GM19397 (cell line): ENCODE results near the gene ZBED4.
A peak's percentile ranks its signal among the peaks of the same experiment; 100 is the strongest.

ENCODE experiments used
- ATAC-seq: cut with Tn5 transposase; IDR thresholded peaks from one replicate; pipeline ENCODE4 v1.9.1; 2021; ENCODE audit warnings: mild to moderate bottlenecking, moderate library complexity; ENCODE audit not compliant: unreplicated experiment

ZBED4 gene

DNA sequence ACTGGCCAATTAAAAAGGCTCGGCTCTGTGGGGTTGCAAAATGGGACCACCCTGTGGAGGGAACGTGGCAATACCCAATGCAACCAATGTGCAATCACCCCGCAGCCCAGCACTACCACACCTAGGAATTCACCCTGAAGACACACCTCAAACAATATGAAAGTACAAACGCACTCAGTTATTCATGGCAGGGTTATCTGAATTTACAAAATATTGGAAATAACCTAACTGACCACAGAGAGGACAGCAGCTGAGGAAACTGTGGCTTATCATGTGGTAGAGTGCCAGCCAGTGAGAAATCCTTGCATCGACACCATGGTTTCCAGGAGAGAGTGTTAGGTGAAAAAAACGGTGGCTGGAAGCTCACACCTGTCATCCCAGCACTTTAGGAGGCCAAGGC is 45.9 kb downstream of the ZBED4 start:
- ATAC-seq, result no peak

GRCh38 chr22:49900441-49901230 is 47.0 kb downstream of the ZBED4 start:
- no peak for ATAC-seq

DNA sequence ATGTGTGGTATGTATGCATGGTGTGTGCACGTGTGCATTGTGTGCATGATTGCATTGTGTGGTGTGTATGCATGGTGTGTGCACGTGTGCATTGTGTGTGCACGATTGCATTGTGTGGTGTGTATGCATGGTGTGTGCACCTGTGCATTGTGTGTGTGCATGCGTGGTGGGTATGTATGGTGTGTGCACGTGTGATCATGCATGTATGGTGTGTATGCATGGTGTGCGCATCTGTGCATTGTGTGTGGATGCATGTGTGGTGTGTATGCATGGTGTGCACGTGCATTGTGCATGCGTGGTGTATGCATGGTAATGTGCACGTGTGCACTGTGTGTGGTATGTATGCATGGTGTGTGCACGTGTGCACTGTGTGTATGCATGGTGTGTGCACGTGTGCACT is 47.8 kb downstream of the ZBED4 start:
- ATAC-seq, result no peak

DNA sequence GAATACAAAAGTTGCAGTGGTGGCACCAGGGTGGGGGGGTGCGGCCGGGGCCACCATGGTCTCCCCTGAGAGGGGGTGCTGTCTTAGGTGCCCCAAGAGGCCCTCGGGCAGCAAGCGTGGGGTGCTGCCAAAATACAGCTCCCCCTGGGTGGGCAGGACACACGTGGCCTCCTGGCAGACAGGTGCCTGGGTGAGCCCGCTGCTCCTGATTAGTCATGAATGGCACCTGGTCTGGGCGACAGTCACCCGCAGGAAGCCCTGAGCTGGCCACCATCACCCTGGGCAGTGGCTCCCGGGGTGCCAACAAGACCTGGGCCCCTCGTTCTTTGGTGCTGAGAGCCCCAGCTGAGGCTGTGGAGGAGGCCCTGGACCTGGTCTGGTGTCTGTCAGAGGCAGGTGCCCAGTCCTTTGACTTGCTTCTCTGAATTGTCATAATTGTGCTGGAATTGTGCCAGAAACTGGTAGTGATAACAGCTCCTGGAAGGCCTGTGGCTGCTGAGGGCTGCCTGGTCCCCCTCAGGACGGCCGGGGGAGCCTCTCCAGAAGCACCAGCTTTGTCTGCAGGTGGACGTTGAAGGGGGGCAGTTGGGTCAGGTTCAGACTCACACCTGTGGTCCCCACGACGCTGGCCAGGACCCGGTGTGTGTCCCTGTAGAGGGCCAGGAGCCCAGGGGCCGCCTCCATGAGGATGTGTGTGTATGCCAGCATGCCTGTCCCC is 49.8 kb downstream of the ZBED4 start:
- no peak for ATAC-seq

DNA sequence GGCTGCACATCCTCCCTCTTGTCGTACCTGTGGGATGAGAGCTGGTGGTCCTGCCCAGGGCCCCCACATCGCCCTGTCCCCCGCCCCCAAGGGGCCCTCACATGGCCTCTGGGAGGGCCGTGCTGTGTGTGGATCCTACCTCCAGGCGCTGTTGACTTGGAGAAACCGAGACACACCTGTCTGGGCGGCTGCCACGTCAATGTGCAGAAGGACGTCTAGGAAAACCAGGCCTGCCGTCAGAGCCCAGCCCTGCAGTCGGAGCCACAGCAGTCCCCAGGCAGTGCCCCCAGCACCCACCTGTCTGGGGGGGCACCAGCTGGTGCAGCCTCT is 50.4 kb downstream of the ZBED4 start:
- no peak for ATAC-seq

GRCh38 chr22:49905465-49905864 is 51.8 kb downstream of the ZBED4 start:
- no peak for ATAC-seq

DNA sequence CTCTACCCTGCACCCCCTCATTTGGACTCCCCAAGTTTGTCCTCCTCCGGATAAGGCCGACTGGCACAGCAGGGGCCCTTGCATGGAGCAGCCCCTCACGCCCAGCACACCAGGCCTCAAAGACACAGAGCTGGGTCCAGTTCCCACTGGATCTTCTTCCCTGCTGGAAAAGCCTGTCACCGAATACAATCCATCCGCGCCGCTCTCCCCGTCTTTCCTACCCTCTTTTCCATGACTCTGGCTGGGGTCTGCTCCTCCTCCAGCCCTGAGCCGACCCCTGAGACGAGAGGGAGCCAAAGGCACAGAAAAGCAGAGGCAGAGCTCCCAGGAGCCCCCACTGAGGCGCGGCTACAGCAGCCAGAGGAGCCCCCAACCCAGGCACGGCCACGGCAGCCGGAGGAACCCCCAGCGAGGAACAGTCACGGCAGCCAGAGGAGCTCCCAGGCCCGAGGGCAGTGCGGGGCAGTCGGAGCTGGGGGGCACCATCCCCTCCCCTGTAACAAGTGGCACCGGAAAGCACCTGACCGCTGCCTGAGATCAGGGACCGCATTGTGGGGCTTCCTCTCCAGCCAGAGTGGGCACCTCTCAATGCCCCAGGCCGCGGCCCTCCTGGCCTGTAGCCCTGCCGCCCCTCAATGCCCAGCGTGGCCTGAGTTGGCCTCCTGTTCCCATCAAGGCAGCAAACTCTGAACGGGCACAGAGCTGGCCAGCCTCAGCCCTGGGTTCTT is 52.6 kb downstream of the ZBED4 start:
- ATAC-seq, result no peak

- no peak for ATAC-seq
Measured at GRCh38 chr22:49906799-49907290, 53.2 kb downstream of the ZBED4 start.

GRCh38 chr22:49907807-49908206 is 54.2 kb downstream of the ZBED4 start:
- no peak for ATAC-seq

- no peak for ATAC-seq
Measured at GRCh38 chr22:49909476-49910205, 56.0 kb downstream of the ZBED4 start.

- ATAC-seq, result no peak
Measured at GRCh38 chr22:49910229-49911155, 56.8 kb downstream of the ZBED4 start.

- ATAC-seq, result no peak
Measured at GRCh38 chr22:49911881-49912625, 58.4 kb downstream of the ZBED4 start.

- no peak for ATAC-seq
Measured at GRCh38 chr22:49913026-49913425, 59.4 kb downstream of the ZBED4 start.

DNA sequence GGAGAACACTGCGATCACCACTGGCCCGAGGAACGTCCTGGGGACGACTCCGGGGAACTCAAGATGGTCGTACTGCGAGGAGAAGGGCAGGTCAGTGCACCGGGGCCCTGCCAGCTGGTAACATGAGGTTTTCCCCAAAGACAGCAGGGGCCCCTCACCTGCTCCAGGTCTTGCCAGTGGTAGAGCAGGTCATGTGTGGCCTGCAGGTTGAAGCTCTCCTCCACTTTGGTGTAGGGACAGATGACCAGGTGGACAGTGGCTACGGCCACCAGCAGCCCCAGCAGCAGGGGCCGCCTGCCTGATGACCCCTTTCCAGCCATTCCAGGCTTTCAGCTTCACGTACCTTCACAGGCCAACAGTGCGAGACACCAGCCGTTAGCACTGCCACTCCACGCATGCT is 59.8 kb downstream of the ZBED4 start:
- no peak for ATAC-seq

DNA sequence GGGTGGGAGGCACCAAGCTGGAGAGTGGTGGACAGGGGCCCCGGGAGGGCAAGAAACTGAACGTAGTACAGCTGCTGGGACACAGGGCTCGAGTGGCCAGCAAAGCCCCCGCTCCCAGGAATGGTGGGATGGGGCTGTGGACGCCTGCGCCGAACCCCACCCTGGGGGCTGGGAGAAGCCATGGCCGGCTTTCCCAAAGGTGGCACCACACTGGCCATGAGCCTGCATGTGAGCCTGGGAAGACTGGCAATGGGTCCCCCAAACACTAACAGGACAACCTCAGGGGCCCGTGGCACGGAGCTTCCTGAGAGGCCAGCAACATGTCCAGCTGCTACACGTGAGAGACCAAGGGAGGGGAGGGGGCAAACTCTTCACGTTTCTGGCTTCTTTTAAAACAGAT is 60.6 kb downstream of the ZBED4 start:
- ATAC-seq, result no peak

GRCh38 chr22:49915610-49916009 is 62.0 kb downstream of the ZBED4 start:
- no peak for ATAC-seq

DNA sequence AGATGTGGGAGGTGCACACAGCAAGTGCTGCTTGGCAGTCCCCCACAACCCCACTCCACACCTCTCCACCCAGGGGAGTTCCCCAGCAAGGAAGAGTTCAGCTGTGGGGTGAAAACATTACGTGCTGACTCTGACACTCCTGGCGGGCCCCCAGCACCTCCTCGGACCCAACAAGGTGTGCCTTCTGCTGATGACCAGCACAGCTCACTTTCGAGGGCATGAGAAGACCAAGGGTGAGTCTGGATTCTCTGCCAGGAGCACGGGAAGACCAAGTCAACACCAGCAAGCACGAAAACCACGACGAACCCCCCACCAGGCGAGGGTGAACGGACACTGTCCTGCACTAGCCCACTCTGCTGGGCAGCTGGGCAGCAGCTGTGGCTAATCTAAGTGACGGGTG is 63.2 kb downstream of the ZBED4 start:
- no peak for ATAC-seq

DNA sequence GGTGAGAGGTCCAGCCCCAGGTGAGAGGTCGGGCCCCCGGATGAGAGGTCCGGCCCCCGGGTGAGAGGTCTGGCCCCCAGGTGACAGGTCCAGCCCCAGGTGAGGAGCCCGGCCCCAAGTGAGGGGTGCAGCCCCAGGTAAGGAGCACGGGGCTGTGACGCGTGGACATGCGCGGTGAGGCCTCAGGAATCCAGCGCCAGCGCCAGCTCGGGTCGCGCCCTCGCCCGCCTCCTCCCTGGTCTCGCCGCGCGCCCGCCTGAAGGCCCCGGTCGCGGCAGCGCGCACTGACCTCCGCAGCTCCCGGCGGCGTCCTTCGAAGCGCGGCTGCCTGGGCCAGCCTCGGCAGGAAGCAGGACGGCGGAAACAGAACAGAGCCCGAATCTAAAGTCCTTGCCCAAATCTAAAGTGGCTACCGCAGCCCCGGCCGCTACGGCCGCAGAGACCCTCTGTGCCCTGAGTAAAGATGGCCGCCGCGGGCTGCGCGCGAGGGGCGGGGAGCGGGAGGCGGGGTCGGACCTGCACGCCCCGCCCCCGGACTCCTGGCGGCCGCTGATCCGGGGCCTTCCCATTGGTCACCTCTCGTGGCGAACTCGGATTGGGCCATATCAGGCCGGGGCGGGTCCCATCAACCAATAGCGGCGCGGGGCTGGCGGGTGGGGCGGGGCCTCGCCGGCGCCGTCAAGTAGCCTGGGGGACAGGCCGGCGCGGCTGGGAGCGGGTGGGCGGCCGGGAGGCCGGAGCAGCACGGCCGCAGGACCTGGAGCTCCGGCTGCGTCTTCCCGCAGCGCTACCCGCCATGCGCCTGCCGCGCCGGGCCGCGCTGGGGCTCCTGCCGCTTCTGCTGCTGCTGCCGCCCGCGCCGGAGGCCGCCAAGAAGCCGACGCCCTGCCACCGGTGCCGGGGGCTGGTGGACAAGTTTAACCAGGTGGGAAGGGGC is 64.6 kb downstream of the ZBED4 start, which contains the start of the genes ALG12 and CRELD2:
TSS of gene ALG12 (minus strand) at position 465 of the 937 bp plus-strand sequence. CDS start 4,673 bp downstream, outside the sequence.
TSS of gene CRELD2 (plus strand) at position 661 of the 937 bp plus-strand sequence. CDS start at position 797, 136 bp downstream.
- ATAC-seq, result peak; percentile 94
